ENCODE measurements around the gene ASTN2. TPM values are rescaled to one million over a fixed set of nuclear protein-coding genes. Genes with fewer than 3 reads are reported as not detected.

The ASTN2 gene
- total RNA-seq, 2 donors from 2014 or later: 3.7 to 4.8 TPM

DNA sequence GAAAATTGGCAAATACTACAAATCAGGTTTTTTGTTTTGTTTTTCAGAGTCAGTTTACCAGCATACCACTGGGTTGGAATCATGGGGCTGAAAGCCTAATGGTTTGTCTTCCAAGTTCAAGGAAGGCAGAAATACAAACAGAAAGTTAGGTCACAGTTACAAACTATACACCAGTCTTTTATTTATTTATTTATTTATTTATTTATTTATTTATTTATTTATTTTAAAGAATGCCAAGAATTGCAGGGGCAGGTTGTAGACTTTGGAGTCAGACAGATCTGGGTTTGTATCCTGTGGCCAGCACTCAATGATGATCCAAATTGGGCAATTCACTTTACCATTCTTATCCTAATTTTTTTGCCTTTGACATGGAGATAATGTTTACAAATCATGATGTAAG lies 353.9 kb downstream of the ASTN2 start:
- no peaks in the 10 kb centered on the region for H3K36me3 Mint-ChIP-seq (ENCODE audit: low read depth)
- DNase-seq (no peak), ATAC-seq (no peak)
- H3K4me3 Mint-ChIP-seq: no peak overlapping the region
- no peak overlapping the region for H3K27ac Mint-ChIP-seq
- H3K4me1 Mint-ChIP-seq: no peaks in the 10 kb centered on the region
- no peaks in the 10 kb centered on the region for H3K27me3 Mint-ChIP-seq
- no peaks in the 10 kb centered on the region for H3K9me3 ChIP-seq (ENCODE audit: control insufficient read depth, low read length, poor library complexity, severe bottlenecking)

DNA sequence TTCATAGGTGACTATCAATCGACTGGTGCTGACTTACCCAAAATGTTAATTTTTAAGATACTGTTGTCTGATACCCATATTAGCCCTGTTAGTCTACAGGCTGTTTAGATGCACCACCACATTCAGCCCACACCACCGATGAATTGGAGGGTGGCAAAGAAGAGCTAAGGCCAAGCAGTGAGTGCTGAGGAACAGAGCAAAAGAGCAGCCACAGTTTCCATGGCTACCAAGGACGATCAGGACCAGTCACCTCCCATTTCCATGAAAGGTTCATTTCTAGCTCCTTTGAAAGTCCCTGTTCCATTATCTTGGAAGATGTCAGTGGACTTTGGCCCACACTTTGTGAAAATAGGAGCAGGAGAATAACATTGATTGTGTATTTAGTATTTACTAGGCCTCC lies 364.9 kb downstream of the ASTN2 start:
- Mint-ChIP-seq H3K27ac (no peak overlapping the region), H3K36me3 (ENCODE audit: low read depth) (no peaks in the 10 kb centered on the region), H3K27me3 (no peaks in the 10 kb centered on the region), H3K4me1 (no peaks in the 10 kb centered on the region), H3K4me3 (no peak overlapping the region)
- ATAC-seq (no peak), DNase-seq (no peak)
- H3K9me3 ChIP-seq (ENCODE audit: control insufficient read depth, low read length, poor library complexity, severe bottlenecking): no peaks in the 10 kb centered on the region

- DNase-seq (no peak), ATAC-seq (no peak)
- Mint-ChIP-seq H3K4me1 (no peaks in the 10 kb centered on the region), H3K36me3 (ENCODE audit: low read depth) (no peaks in the 10 kb centered on the region), H3K27ac (no peak overlapping the region), H3K27me3 (no peaks in the 10 kb centered on the region), H3K4me3 (no peak overlapping the region)
- H3K9me3 ChIP-seq (ENCODE audit: control insufficient read depth, low read length, poor library complexity, severe bottlenecking): no peaks in the 10 kb centered on the region
Measured at GRCh38 chr9:117046666-117047327, 368.1 kb downstream of the ASTN2 start.

- no peaks in the 10 kb centered on the region for H3K9me3 ChIP-seq (ENCODE audit: control insufficient read depth, low read length, poor library complexity, severe bottlenecking)
- ATAC-seq: no peak
- Mint-ChIP-seq H3K4me3 (no peak overlapping the region), H3K4me1 (no peaks in the 10 kb centered on the region), H3K27ac (no peak overlapping the region), H3K27me3 (no peaks in the 10 kb centered on the region), H3K36me3 (ENCODE audit: low read depth) (no peaks in the 10 kb centered on the region)
- DNase-seq: no peak
Measured at GRCh38 chr9:117044241-117044640, 370.6 kb downstream of the ASTN2 start.

- Mint-ChIP-seq H3K36me3 (ENCODE audit: low read depth) (no peaks in the 10 kb centered on the region), H3K4me1 (no peaks in the 10 kb centered on the region), H3K27me3 (no peaks in the 10 kb centered on the region), H3K4me3 (no peak overlapping the region), H3K27ac (no peak overlapping the region)
- ATAC-seq (no peak), DNase-seq (no peak)
- H3K9me3 ChIP-seq (ENCODE audit: control insufficient read depth, low read length, poor library complexity, severe bottlenecking): no peaks in the 10 kb centered on the region
Measured at GRCh38 chr9:117043159-117043558, 371.7 kb downstream of the ASTN2 start.

DNA sequence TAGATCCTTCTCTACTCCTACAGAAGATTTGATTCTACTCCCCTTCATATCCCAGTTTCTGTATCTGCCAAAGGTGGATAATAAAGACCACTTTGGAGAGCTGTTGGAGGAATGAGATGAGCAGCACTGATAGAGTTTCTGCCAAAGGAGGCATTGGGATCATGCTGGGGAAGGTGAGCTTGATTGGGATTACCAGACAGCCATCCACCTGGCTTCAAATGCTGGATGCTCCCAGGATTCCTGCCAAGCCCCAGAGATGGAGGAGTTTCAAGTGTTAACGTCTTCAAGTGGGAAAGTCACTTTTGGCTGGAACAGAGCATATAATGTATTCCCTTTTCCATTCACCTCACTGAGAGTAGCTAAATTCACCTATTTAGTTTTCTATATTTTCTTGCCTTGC lies 379.3 kb downstream of the ASTN2 start:
- Mint-ChIP-seq H3K4me3 (no peak overlapping the region), H3K36me3 (ENCODE audit: low read depth) (no peaks in the 10 kb centered on the region), H3K27me3 (no peaks in the 10 kb centered on the region), H3K27ac (no peak overlapping the region), H3K4me1 (no peaks in the 10 kb centered on the region)
- DNase-seq (no peak), ATAC-seq (no peak)
- no peaks in the 10 kb centered on the region for H3K9me3 ChIP-seq (ENCODE audit: control insufficient read depth, low read length, poor library complexity, severe bottlenecking)

DNA sequence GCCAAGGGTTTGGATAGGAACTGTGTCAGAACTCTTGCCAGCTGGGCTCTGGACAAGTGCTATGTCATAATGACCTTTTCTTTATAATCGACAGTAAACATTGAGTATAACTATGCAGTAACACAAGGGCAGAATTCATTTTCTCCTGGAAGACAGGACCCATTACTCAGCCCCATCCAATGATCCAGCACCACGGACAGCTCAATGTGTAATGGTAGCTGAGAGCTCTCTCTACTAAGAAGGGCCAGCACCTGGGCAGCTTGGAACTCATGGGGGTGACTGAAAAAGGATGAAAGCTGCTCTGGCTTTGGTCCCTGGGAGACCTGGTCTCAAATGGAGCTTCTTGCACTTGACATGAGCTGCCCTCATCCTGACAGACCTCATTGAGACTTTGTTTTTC lies 380.0 kb downstream of the ASTN2 start:
- no peak for DNase-seq
- Mint-ChIP-seq H3K27me3 (no peaks in the 10 kb centered on the region), H3K4me1 (no peaks in the 10 kb centered on the region), H3K36me3 (ENCODE audit: low read depth) (no peaks in the 10 kb centered on the region), H3K27ac (no peak overlapping the region), H3K4me3 (no peak overlapping the region)
- no peaks in the 10 kb centered on the region for H3K9me3 ChIP-seq (ENCODE audit: control insufficient read depth, low read length, poor library complexity, severe bottlenecking)
- ATAC-seq: no peak

GRCh38 chr9:117030254-117030768 lies 384.5 kb downstream of the ASTN2 start:
- no peak for DNase-seq
- Mint-ChIP-seq H3K36me3 (ENCODE audit: low read depth) (no peaks in the 10 kb centered on the region), H3K4me3 (no peak overlapping the region), H3K27ac (no peak overlapping the region), H3K4me1 (no peaks in the 10 kb centered on the region), H3K27me3 (no peaks in the 10 kb centered on the region)
- no peaks in the 10 kb centered on the region for H3K9me3 ChIP-seq (ENCODE audit: control insufficient read depth, low read length, poor library complexity, severe bottlenecking)
- ATAC-seq: no peak

DNA sequence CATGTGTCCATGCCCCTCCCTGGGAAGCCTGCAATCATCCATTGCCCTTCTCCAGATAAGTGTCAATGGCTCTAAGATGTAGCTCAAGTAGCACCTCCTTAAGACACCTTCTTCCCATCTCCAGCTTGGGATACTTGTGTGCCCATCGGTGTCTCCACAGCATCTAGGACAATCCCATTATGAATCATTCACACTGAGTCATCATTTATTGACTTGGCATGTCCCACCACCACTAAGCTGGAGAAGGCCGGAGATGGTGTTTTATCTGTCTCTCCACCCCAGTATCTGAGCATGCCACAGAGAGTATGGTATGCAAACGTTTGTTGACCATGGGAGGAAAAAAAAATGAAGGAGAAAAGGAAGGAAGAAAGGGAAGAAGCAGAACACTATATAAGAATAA lies 385.5 kb downstream of the ASTN2 start:
- H3K9me3 ChIP-seq (ENCODE audit: control insufficient read depth, low read length, poor library complexity, severe bottlenecking): no peaks in the 10 kb centered on the region
- H3K27ac Mint-ChIP-seq: no peak overlapping the region
- H3K36me3 Mint-ChIP-seq (ENCODE audit: low read depth): no peaks in the 10 kb centered on the region
- ATAC-seq: no peak
- no peaks in the 10 kb centered on the region for H3K27me3 Mint-ChIP-seq
- DNase-seq: no peak
- no peaks in the 10 kb centered on the region for H3K4me1 Mint-ChIP-seq
- no peak overlapping the region for H3K4me3 Mint-ChIP-seq

DNA sequence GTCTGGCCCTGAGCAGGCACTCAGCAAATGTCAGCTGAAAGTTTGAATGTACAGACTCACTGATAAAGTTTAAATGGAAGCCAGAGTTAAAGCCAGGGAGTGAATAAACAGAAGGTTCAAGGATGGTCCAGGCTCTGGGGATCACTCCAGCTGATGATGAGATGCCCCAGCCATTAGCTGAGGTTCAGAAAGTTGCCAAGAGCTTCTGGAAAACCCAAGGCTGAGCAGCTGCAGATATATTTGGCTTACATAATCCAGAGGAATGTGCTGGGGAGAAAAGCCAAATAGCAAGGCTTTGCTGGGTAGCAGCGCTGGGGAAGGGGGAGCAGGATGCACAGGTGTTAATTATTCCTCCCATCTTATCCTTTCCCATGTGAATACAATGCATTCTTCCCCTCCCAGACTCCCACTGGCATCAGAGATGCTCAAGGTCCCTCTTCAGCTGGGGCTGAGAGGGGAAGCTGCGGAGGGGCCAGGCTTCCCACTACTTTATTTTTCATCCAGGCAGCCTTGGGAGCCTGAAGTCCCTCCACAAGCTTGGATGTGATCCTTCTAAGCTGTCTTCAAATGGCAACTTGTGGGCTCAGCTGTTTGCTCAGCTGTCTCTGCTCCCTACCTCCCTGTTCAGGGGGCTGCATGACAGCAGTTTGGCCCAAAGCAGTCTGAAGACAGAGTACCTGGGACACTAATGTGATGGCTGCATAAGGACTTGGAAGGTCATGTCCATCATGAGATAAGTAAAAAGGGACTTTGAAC lies 386.6 kb downstream of the ASTN2 start:
- H3K4me1 Mint-ChIP-seq: no peaks in the 10 kb centered on the region
- no peak overlapping the region for H3K27ac Mint-ChIP-seq
- no peaks in the 10 kb centered on the region for H3K36me3 Mint-ChIP-seq (ENCODE audit: low read depth)
- no peaks in the 10 kb centered on the region for H3K27me3 Mint-ChIP-seq
- H3K4me3 Mint-ChIP-seq: no peak overlapping the region
- no peak for DNase-seq
- no peaks in the 10 kb centered on the region for H3K9me3 ChIP-seq (ENCODE audit: control insufficient read depth, low read length, poor library complexity, severe bottlenecking)
- no peak for ATAC-seq

- no peaks in the 10 kb centered on the region for H3K36me3 Mint-ChIP-seq (ENCODE audit: low read depth)
- DNase-seq: no peak
- H3K27ac Mint-ChIP-seq: no peak overlapping the region
- no peak for ATAC-seq
- no peak overlapping the region for H3K4me3 Mint-ChIP-seq
- H3K27me3 Mint-ChIP-seq: no peaks in the 10 kb centered on the region
- H3K4me1 Mint-ChIP-seq: no peaks in the 10 kb centered on the region
- H3K9me3 ChIP-seq (ENCODE audit: control insufficient read depth, low read length, poor library complexity, severe bottlenecking): no peaks in the 10 kb centered on the region
Measured at GRCh38 chr9:117021906-117022305, 393.0 kb downstream of the ASTN2 start.

DNA sequence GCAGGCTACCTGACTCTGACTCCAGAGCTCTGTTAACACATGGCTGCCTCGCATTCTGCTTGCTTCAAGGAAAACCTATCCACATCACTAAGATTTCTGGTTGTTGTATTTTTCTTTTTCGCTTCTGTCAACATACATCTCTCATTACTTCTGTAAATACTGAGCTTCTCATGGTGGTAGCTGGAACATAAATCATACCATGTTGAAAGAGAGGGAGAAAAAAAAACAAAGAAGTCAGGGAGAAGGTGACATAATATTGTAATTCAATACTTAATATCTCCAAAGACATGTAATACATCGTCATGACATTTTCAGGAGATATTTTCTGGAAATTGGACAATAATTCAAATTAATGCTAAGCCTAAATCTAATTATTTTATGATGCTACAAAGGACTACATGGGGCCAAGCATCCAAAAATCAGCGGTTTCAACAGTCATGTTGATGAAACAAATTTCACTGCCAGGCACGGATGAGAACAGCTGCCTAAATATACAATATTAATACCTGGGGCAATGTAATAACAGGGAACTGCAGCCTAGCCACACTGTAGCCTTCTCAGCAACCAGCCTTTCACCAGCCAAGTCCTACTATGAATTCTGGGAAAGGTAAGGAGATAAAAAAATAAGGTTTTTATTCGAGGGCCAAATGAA lies 395.8 kb downstream of the ASTN2 start:
- Mint-ChIP-seq H3K36me3 (ENCODE audit: low read depth) (no peaks in the 10 kb centered on the region), H3K4me3 (no peak overlapping the region), H3K27me3 (no peaks in the 10 kb centered on the region), H3K27ac (no peak overlapping the region), H3K4me1 (no peaks in the 10 kb centered on the region)
- ATAC-seq (no peak), DNase-seq (no peak)
- no peaks in the 10 kb centered on the region for H3K9me3 ChIP-seq (ENCODE audit: control insufficient read depth, low read length, poor library complexity, severe bottlenecking)

- no peaks in the 10 kb centered on the region for H3K9me3 ChIP-seq (ENCODE audit: control insufficient read depth, low read length, poor library complexity, severe bottlenecking)
- no peak for ATAC-seq
- Mint-ChIP-seq H3K27me3 (no peaks in the 10 kb centered on the region), H3K4me3 (no peak overlapping the region), H3K27ac (no peak overlapping the region), H3K4me1 (no peaks in the 10 kb centered on the region), H3K36me3 (ENCODE audit: low read depth) (no peaks in the 10 kb centered on the region)
- DNase-seq: no peak
Measured at GRCh38 chr9:117017414-117017985, 397.4 kb downstream of the ASTN2 start.
